Stimulated activated CD8-positive, alpha-beta memory T cell treated with anti-CD3 and anti-CD28 coated beads, Interleukin-4, amount 100 ng/mL, for 48 hours (primary cell): ENCODE measurements around the gene TMED5.
"Not testable (repeated sequence)": the region's sequence is repeated elsewhere in the genome, so short reads cannot be mapped to it uniquely, and the experiment has no call there.

Experiments used
- DNase-seq: peaks from one replicate; pipeline ENCODE4 v3.0.0-alpha.2; 2020

The TMED5 gene

GRCh38 chr1:93179886-93180722 is at the start of gene TMED5:
TMED5 (minus strand) TSS chr1:93180413; CDS start chr1:93180242, 171 bp downstream.
- peak; percentile 95 for DNase-seq

- no peak for DNase-seq
Measured at GRCh38 chr1:93223023-93223675, 42.9 kb upstream of the TMED5 start.

- no peak for DNase-seq
Measured at GRCh38 chr1:93221913-93222312, 41.7 kb upstream of the TMED5 start.

GRCh38 chr1:93220716-93221115 is 40.5 kb upstream of the TMED5 start:
- DNase-seq: not testable (repeated sequence)

- peak; percentile 31 for DNase-seq
Measured at GRCh38 chr1:93219443-93219842, 39.2 kb upstream of the TMED5 start.

- no peak for DNase-seq
Measured at GRCh38 chr1:93215322-93215721, 35.1 kb upstream of the TMED5 start.

- DNase-seq: no peak
Measured at GRCh38 chr1:93207211-93207610, 27.0 kb upstream of the TMED5 start.

- DNase-seq: no peak
Measured at GRCh38 chr1:93206567-93206954, 26.3 kb upstream of the TMED5 start.

GRCh38 chr1:93205892-93206566 is 25.8 kb upstream of the TMED5 start:
- no peak for DNase-seq

- no peak for DNase-seq
Measured at GRCh38 chr1:93200714-93201113, 20.5 kb upstream of the TMED5 start.

GRCh38 chr1:93200086-93200620 is 19.9 kb upstream of the TMED5 start:
- DNase-seq: no peak

GRCh38 chr1:93199150-93199549 is 18.9 kb upstream of the TMED5 start:
- no peak for DNase-seq

- DNase-seq: no peak
Measured at GRCh38 chr1:93196591-93196990, 16.4 kb upstream of the TMED5 start.

GRCh38 chr1:93194231-93194990 is 14.2 kb upstream of the TMED5 start:
- no peak for DNase-seq

GRCh38 chr1:93190432-93190831 is 10.2 kb upstream of the TMED5 start:
- no peak for DNase-seq

- DNase-seq: no peak
Measured at GRCh38 chr1:93186667-93187066, 6.5 kb upstream of the TMED5 start.

- DNase-seq: peak; percentile 68
Measured at GRCh38 chr1:93180723-93181613, 755 bp upstream of the TMED5 start, which contains the start of gene CCDC18. CCDC18 (plus strand) TSS chr1:93180724; CDS start chr1:93183362, 2,638 bp downstream.

GRCh38 chr1:93178418-93178817 is 1.8 kb downstream of the TMED5 start:
- no peak for DNase-seq

GRCh38 chr1:93177991-93178390 is 2.2 kb downstream of the TMED5 start:
- no peak for DNase-seq

- DNase-seq: not testable (repeated sequence)
Measured at GRCh38 chr1:93174638-93175037, 5.6 kb downstream of the TMED5 start.

GRCh38 chr1:93172778-93173177 is 7.4 kb downstream of the TMED5 start:
- no peak for DNase-seq
